ENCODE measurements around the gene UGT1A4.
"Not testable (repeated sequence)": the region's sequence is repeated elsewhere in the genome, so short reads cannot be mapped to it uniquely, and the experiment has no call there.

UGT1A4 gene

GRCh38 chr2:233750689-233751088 is 32.2 kb downstream of the UGT1A4 start:
- DNase-seq (ENCODE audit: low spot score): not testable (repeated sequence)

GRCh38 chr2:233751212-233752009 is 32.9 kb downstream of the UGT1A4 start:
- not testable (repeated sequence) for DNase-seq (ENCODE audit: low spot score)

DNA sequence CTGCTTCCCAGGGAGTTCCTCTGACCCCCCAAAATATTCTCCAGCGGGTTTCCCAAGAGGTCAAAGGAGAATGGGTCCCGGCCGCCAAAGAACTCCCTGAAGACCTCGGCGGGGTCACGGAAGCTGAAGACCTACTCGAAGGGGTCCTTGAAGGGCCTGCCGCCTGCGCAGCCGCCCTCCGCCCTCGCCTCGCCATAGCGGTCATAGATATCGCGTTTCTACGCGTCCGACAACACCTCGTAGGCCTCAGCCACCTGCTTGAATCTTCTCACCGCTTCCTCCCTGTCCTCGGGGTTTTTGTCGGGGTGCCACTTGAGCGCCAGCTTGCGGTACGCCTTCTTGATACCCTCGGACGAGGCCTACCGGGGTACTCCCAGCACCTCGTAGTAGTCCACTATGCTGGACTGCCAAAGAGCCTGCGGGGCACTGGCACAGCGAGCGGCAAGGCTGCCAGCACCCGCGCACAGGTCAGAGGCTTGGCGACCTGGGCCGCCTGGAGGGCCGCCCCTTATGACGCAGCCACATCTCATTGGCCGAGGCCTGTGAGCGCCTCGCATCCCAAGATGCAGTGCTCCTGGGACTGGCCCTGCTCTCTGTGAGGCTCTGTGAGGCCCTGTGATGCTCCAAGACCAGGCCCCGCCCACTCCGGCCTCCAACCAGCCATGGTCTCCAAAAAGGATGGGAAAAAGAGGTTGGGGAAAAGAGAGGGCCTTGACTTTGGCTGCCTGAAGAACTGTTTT is 36.5 kb downstream of the UGT1A4 start:
- no peak for DNase-seq (ENCODE audit: low spot score)

DNA sequence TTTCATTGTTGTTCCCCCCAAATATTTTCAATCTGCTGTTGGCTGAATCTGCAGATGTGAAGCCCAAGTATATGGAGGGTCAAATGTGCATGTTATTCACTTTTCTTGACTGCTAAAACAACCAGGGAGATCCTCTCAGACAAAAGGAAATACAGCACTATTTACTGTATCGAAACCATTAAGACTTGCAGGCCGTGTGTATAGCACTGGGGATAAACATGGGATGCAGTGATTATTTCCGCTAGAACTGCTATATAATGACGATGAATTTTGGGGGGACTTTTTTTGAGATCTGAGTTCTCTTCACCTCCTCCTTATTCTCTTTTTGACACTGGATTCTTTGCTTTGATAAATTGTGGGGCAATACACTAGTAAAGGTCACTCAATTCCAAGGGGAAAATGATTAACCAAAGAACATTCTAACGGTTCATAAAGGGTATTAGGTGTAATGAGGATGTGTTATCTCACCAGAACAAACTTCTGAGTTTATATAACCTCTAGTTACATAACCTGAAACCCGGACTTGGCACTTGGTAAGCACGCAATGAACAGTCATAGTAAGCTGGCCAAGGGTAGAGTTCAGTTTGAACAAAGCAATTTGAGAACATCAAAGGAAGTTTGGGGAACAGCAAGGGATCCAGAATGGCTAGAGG is 38.0 kb downstream of the UGT1A4 start:
- no peak for DNase-seq (ENCODE audit: low spot score)

- no peak for DNase-seq (ENCODE audit: low spot score)
Measured at GRCh38 chr2:233758141-233758540, 39.6 kb downstream of the UGT1A4 start.

GRCh38 chr2:233758849-233759248 is 40.3 kb downstream of the UGT1A4 start:
- DNase-seq (ENCODE audit: low spot score): no peak

DNA sequence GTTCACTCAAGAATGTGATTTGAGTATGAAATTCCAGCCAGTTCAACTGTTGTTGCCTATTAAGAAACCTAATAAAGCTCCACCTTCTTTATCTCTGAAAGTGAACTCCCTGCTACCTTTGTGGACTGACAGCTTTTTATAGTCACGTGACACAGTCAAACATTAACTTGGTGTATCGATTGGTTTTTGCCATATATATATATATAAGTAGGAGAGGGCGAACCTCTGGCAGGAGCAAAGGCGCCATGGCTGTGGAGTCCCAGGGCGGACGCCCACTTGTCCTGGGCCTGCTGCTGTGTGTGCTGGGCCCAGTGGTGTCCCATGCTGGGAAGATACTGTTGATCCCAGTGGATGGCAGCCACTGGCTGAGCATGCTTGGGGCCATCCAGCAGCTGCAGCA is 41.5 kb downstream of the UGT1A4 start, which contains the start of gene UGT1A1:
UGT1A1 (plus strand) TSS at position 228 of the 400 bp plus-strand sequence; CDS start at position 246, 18 bp downstream.
- DNase-seq (ENCODE audit: low spot score): no peak

GRCh38 chr2:233761040-233761769 is 42.7 kb downstream of the UGT1A4 start:
- DNase-seq (ENCODE audit: low spot score): no peak

GRCh38 chr2:233764264-233764663 is 45.7 kb downstream of the UGT1A4 start:
- DNase-seq (ENCODE audit: low spot score): no peak

- DNase-seq (ENCODE audit: low spot score): no peak
Measured at GRCh38 chr2:233764761-233765160, 46.2 kb downstream of the UGT1A4 start.

- no peak for DNase-seq (ENCODE audit: low spot score)
Measured at GRCh38 chr2:233766416-233766815, 47.9 kb downstream of the UGT1A4 start.

DNA sequence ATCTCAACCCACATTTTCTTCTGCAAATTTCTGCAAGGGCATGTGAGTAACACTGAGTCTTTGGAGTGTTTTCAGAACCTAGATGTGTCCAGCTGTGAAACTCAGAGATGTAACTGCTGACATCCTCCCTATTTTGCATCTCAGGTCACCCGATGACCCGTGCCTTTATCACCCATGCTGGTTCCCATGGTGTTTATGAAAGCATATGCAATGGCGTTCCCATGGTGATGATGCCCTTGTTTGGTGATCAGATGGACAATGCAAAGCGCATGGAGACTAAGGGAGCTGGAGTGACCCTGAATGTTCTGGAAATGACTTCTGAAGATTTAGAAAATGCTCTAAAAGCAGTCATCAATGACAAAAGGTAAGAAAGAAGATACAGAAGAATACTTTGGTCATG is 49.5 kb downstream of the UGT1A4 start:
- DNase-seq (ENCODE audit: low spot score): no peak

GRCh38 chr2:233769260-233769659 is 50.7 kb downstream of the UGT1A4 start:
- no peak for DNase-seq (ENCODE audit: low spot score)

- no peak for DNase-seq (ENCODE audit: low spot score)
Measured at GRCh38 chr2:233772153-233772552, 53.6 kb downstream of the UGT1A4 start.

- DNase-seq (ENCODE audit: low spot score): no peak
Measured at GRCh38 chr2:233772583-233772982, 54.0 kb downstream of the UGT1A4 start.

- DNase-seq (ENCODE audit: low spot score): no peak
Measured at GRCh38 chr2:233773854-233774253, 55.3 kb downstream of the UGT1A4 start.

GRCh38 chr2:233775414-233775813 is 56.9 kb downstream of the UGT1A4 start:
- no peak for DNase-seq (ENCODE audit: low spot score)

DNA sequence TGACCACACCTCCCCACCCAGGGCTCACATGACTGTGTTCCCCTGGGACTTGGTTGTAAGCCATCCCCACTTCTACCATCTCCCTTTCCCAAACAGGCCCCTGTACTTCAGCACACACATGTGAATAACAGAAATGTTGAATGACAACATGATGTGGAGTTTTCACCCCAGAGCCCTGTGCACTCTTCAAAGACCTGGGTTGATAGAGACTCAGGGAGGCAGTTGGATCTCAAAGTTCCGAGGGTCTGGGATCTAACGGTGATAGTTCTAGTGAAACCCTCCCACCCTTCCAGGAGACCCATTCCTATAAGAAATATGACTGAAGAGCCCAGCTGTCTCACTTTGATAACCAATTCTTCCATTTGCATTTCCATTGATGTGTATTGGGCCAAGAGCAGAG is 59.5 kb downstream of the UGT1A4 start, which contains the start of gene MROH2A:
MROH2A (plus strand) TSS at position 301 of the 400 bp plus-strand sequence. CDS start 1,029 bp downstream, outside the sequence.
- DNase-seq (ENCODE audit: low spot score): no peak

- no peak for DNase-seq (ENCODE audit: low spot score)
Measured at GRCh38 chr2:233779722-233780121, 61.2 kb downstream of the UGT1A4 start.

DNA sequence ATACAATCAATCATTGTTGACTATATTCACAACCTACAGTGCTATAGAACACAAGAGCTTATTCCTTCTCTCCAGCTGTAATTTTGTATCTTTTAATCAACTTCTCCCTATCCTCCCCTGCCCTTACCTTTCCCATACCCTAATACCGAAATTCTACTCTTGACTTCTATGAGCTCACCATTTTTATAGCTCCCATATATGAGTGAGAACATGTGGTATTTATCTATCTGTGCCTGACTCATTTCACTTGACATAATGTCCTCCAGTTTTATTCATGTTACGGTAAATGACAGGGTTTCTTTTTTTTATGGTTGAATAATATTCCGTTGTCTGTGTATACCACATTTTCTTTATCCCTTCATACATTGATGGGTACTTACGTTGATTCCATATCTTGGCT is 62.2 kb downstream of the UGT1A4 start:
- no peak for DNase-seq (ENCODE audit: low spot score)

GRCh38 chr2:233789554-233789953 is 71.0 kb downstream of the UGT1A4 start:
- DNase-seq (ENCODE audit: low spot score): no peak
